Adrenal gland (tissue), 12 donors: ENCODE results near the gene EZR. TPM values are rescaled to one million over a fixed set of nuclear protein-coding genes. Genes with fewer than 3 reads are reported as not detected.

Experiments
- DNase-seq, 7 donors: peaks; one replicate each; pipeline ENCODE4 v3.0.0-alpha.2; 2019 to 2020
- H3K27ac ChIP-seq, 5 donors: fragments of 200-600 bp; sonication (generic) in 4 of 5; 1 replicate in 3 of 5; 2 replicates in 2 of 5; pipeline versions ENCODE4 v1.5.1 to v1.8.0; 2016 to 2020; ENCODE audit warnings: mild to moderate bottlenecking in 1 of 5
- H3K27me3 ChIP-seq: fragments of 200-600 bp; 2 replicates; pipeline ENCODE4 v1.8.0; 2021
- H3K36me3 ChIP-seq, 2 donors: fragments of 200-600 bp; replicated peaks in 1 of 2; 1 replicate in 1 of 2; 2 replicates in 1 of 2; pipeline versions ENCODE4 v1.5.1 to v1.8.0; 2018 to 2022
- H3K4me1 ChIP-seq, 2 donors: fragments of 200-600 bp; replicated peaks in 1 of 2; 1 replicate in 1 of 2; 2 replicates in 1 of 2; pipeline versions ENCODE4 v1.5.1 to v1.8.0; 2018 to 2021
- H3K4me3 ChIP-seq, 4 donors: fragments of 200-600 bp; sonication (generic) in 3 of 4; one replicate each; pipeline ENCODE4 v1.5.1; 2016 to 2018
- H3K9me3 ChIP-seq, 3 donors: fragments of 200-600 bp; sonication (generic) in 1 of 3; replicated peaks in 1 of 3; 1 replicate in 2 of 3; 2 replicates in 1 of 3; pipeline versions ENCODE4 v1.5.1 to v1.8.0; 2016 to 2021
- CTCF ChIP-seq, 6 experiments: fragments of 450-650 bp in 4 of 6; fragments of 200-600 bp in 2 of 6; sonication (generic) in 1 of 6; IDR thresholded peaks; 1 replicate in 5 of 6; 2 replicates in 1 of 6; pipeline versions ENCODE4 v1.5.1 to v1.8.0; 2016 to 2021; ENCODE audit warnings: antibody characterized with exemption in 6 of 6, mild to moderate bottlenecking in 2 of 6, moderate library complexity in 1 of 6
- POLR2A ChIP-seq, 2 donors: fragments of 450-650 bp; IDR thresholded peaks; one replicate each; pipeline ENCODE4 v1.6.1; 2017; ENCODE audit warnings: antibody characterized with exemption in 2 of 2, mild to moderate bottlenecking in 2 of 2, moderate library complexity in 1 of 2
- WGBS, 4 donors: extraction: QIAGEN DNeasy Blood & Tissue Kit in 2 of 4; methylation state at CpG; one replicate each; pipeline versions ENCODE4 v1.1.5 to v1.1.7; 2013 to 2017; 5-methylcytosine and 5-hydroxymethylcytosine counted together
- intact Hi-C, 2 donors: fragments of 100-400 bp; cut with DNase I; formaldehyde crosslinking; loops; one replicate each; pipeline versions ENCODE4 v1.14.1 to v1.15.0; 2022 to 2023
- polyA plus RNA-seq, 3 donors: library from polyadenylated mRNA; stranded (reverse); fragments of 200-250 nt in 2 of 3; fragments of 350-450 nt in 1 of 3; fragmentation: Illumina TruSeq in 1 of 3; extraction: RNeasy Lipid Tissue Mini Kit (QIAGEN cat#74804) in 1 of 3; gene quantifications; one replicate each; pipeline ENCODE4 v1.2.3, GENCODE V29; 2013 to 2014
- total RNA-seq, 9 donors: library from RNA; depleted of rRNA in 4 of 9; stranded (reverse); fragments of >200 nt in 4 of 9; fragments of 120-200 nt in 1 of 9; fragmentation: NEBNext Ultra II Directional in 1 of 9; extraction: Animal tissue kit (Norgen Biotek cat#: 25700) in 1 of 9; gene quantifications; one replicate each; pipeline versions ENCODE4 v1.1.0 to v1.2.4, GENCODE V29; 2013 to 2023
- donor health status: healthy with polysubstance abuse.
- donor health status: Bipolar disorder and iron deficiency.
- donor health status: DM: yes; HTN: yes; CAD: no.
- donor health status: DM: no; HTN: no; CAD: no.
- donor health status: DM: no; HTN: no; CAD: no.
- donor health status: DM: yes; HTN: yes; CAD: no.

Gene EZR
- total and polyA plus RNA-seq, 12 donors, result 80.3 to 476 (median 342) TPM

GRCh38 chr6:158832026-158832425 is 12.9 kb upstream of the EZR start:
- no peak for DNase-seq
- H3K4me3 ChIP-seq, result no peak overlapping the region
- no peak for TF ChIP-seq CTCF (IDR thresholded peaks at IDR 0.05)
- TF ChIP-seq POLR2A (IDR thresholded peaks at IDR 0.05), result no peak
- no peak overlapping the region for H3K27ac ChIP-seq
- WGBS, 4 donors, result 88 to 95% (median 92%) methylated on average over 4 of the region's 4 CpGs
- no peaks in the 10 kb centered on the region for H3K4me1 ChIP-seq
- intact Hi-C loops, result no loop called here
- H3K9me3 ChIP-seq, result no peaks in the 10 kb centered on the region
- H3K27me3 ChIP-seq, result no peaks in the 10 kb centered on the region
- H3K36me3 ChIP-seq, result no peaks in the 10 kb centered on the region

- no peaks in the 10 kb centered on the region for H3K9me3 ChIP-seq
- TF ChIP-seq POLR2A (IDR thresholded peaks at IDR 0.05), result no peak
- no peak for TF ChIP-seq CTCF (IDR thresholded peaks at IDR 0.05)
- no peak for DNase-seq
- no peak overlapping the region for H3K4me3 ChIP-seq
- no peaks in the 10 kb centered on the region for H3K36me3 ChIP-seq
- intact Hi-C loops, result no loop called here
- 90 to 98% (median 96%) methylated on average over 5 to 8 of the region's 8 CpGs for WGBS, 4 donors
- no peaks in the 10 kb centered on the region for H3K27me3 ChIP-seq
- no peaks in the 10 kb centered on the region for H3K4me1 ChIP-seq
- H3K27ac ChIP-seq, result no peak overlapping the region
Measured at GRCh38 chr6:158831571-158831970, 12.4 kb upstream of the EZR start.

GRCh38 chr6:158830736-158831135 is 11.6 kb upstream of the EZR start:
- TF ChIP-seq POLR2A (IDR thresholded peaks at IDR 0.05) (no peak), CTCF (IDR thresholded peaks at IDR 0.05) (no peak)
- Histone ChIP-seq H3K4me1 (no peaks in the 10 kb centered on the region), H3K36me3 (no peaks in the 10 kb centered on the region), H3K9me3 (no peaks in the 10 kb centered on the region), H3K27ac (no peak overlapping the region), H3K27me3 (no peaks in the 10 kb centered on the region), H3K4me3 (no peak overlapping the region)
- no peak for DNase-seq
- 92 to 98% (median 96%) methylated on average over 9 to 13 of the region's 13 CpGs for WGBS, 4 donors
- intact Hi-C loops, result no loop called here

- no peaks in the 10 kb centered on the region for H3K27me3 ChIP-seq
- intact Hi-C loops, result no loop called here
- no peak overlapping the region for H3K27ac ChIP-seq
- DNase-seq, result peak in 1 of 7 donors; percentile 10
- no peaks in the 10 kb centered on the region for H3K36me3 ChIP-seq
- H3K4me3 ChIP-seq, result no peak overlapping the region
- TF ChIP-seq CTCF (IDR thresholded peaks at IDR 0.05) (no peak), POLR2A (IDR thresholded peaks at IDR 0.05) (no peak)
- 80 to 90% (median 82%) methylated on average over 7 of the region's 7 CpGs for WGBS, 4 donors
- H3K9me3 ChIP-seq, result no peaks in the 10 kb centered on the region
- H3K4me1 ChIP-seq, result no peaks in the 10 kb centered on the region
Measured at GRCh38 chr6:158828807-158829206, 9.6 kb upstream of the EZR start.
